A673 (cell line): Measurements from ENCODE around the gene NCKAP5. TPM values are rescaled to one million over a fixed set of nuclear protein-coding genes. Genes with fewer than 3 reads are reported as not detected.

Source experiments
- BruUV-seq: library from RNA; stranded (reverse); fragments of 400-500 nt; replicated peaks from 2 replicates; lab custom pipeline; 2021; lab: Mats Ljungman, UMichigan
- CTCF ChIA-PET: fragments of 300-600 bp; sonication (Branson Sonifier 250); formaldehyde crosslinking; loops from one replicate; lab custom pipeline; 2022; ENCODE audit warnings: antibody characterized with exemption; lab: Charles Lee
- POLR2A ChIA-PET: fragments of 300-600 bp; sonication (Branson Sonifier 250); formaldehyde crosslinking; loops from one replicate; lab custom pipeline; 2022; ENCODE audit warnings: antibody characterized with exemption; ENCODE audit not compliant: low non-redundant PET; lab: Charles Lee
- DNase-seq: peaks from one replicate; pipeline ENCODE4 v3.0.0-alpha.2; 2015; ENCODE audit warnings: low spot score
- H3K27ac ChIP-seq: fragments of 200-600 bp; sonication (generic); 2 replicates; pipeline ENCODE4 v1.5.1; 2016; ENCODE audit warnings: mixed run types, low read depth, mild to moderate bottlenecking, mixed read lengths, antibody characterized with exemption, low read length; ENCODE audit not compliant: poor library complexity, severe bottlenecking
- H3K27me3 ChIP-seq: fragments of 200-600 bp; sonication (generic); replicated peaks from 2 replicates; pipeline ENCODE4 v1.6.1; 2017; ENCODE audit warnings: mixed run types, low read depth, mild to moderate bottlenecking, mixed read lengths, antibody characterized with exemption, low read length; ENCODE audit not compliant: insufficient read depth, poor library complexity
- H3K36me3 ChIP-seq: fragments of 200-600 bp; sonication (generic); 2 replicates; pipeline ENCODE4 v1.6.1; 2016; ENCODE audit warnings: mixed run types, mild to moderate bottlenecking, mixed read lengths, antibody characterized with exemption, low read length; ENCODE audit not compliant: insufficient read depth, poor library complexity, severe bottlenecking
- H3K4me1 ChIP-seq: fragments of 200-600 bp; sonication (generic); 2 replicates; pipeline ENCODE4 v1.6.1; 2017; ENCODE audit warnings: mixed run types, mild to moderate bottlenecking, mixed read lengths, antibody characterized with exemption, low read length; ENCODE audit not compliant: insufficient read depth, poor library complexity, severe bottlenecking
- H3K4me3 ChIP-seq: fragments of 200-600 bp; sonication (generic); 2 replicates; pipeline ENCODE4 v1.5.1; 2016; ENCODE audit warnings: low read depth, mixed run types, mild to moderate bottlenecking, mixed read lengths, low read length; ENCODE audit not compliant: poor library complexity, severe bottlenecking
- H3K9me3 ChIP-seq: fragments of 200-600 bp; sonication (generic); 2 replicates; pipeline ENCODE4 v1.6.1; 2016; ENCODE audit warnings: mixed run types, low read depth, mild to moderate bottlenecking, mixed read lengths, antibody characterized with exemption, low read length; ENCODE audit not compliant: poor library complexity, severe bottlenecking
- CTCF ChIP-seq: fragments of 300-800, 200-600 bp; sonication (generic); conservative IDR thresholded peaks from 2 replicates; pipeline ENCODE4 v1.5.1; 2017; ENCODE audit warnings: low read depth, mild to moderate bottlenecking, antibody characterized with exemption, low read length, moderate library complexity, mixed read lengths
- EZH2 ChIP-seq: fragments of 200-600 bp; sonication (generic); IDR thresholded peaks from 2 replicates; pipeline ENCODE4 v1.6.1; 2017; ENCODE audit warnings: borderline replicate concordance, low read depth, mild to moderate bottlenecking, mixed read lengths, antibody characterized with exemption, low read length; ENCODE audit not compliant: poor library complexity, severe bottlenecking
- intact Hi-C: fragments of 100-400 bp; cut with micrococcal nuclease; formaldehyde crosslinking; loops from one replicate; pipeline ENCODE4 v1.10.0; 2022; ENCODE audit not compliant: unreplicated experiment
- total RNA-seq: library from RNA; stranded (reverse); gene quantifications from 2 replicates; pipeline ENCODE4 v1.2.3, GENCODE V29; 2021

The NCKAP5 gene
- total RNA-seq, 1 experiment from 2014 or later = 26.6 TPM

- intact Hi-C loops = no loop called here
- CTCF ChIA-PET = no interaction called here
- H3K27ac ChIP-seq = no peak overlapping the region
- no peaks in the 10 kb centered on the region for H3K9me3 ChIP-seq
- POLR2A ChIA-PET = no interaction called here
- TF ChIP-seq CTCF (no peak), EZH2 (no peak)
- H3K27me3 ChIP-seq = no peaks in the 10 kb centered on the region
- no peaks in the 10 kb centered on the region for H3K4me1 ChIP-seq
- no peak for DNase-seq
- peaks cover 17% of the 10 kb centered on the region for H3K36me3 ChIP-seq
- BruUV-seq = no TSS peak
- H3K4me3 ChIP-seq = no peak overlapping the region
These were observed 786.0 kb downstream of the NCKAP5 start for GRCh38 chr2:132782176-132782783.

GRCh38 chr2:132780651-132781050 lies 787.6 kb downstream of the NCKAP5 start:
- intact Hi-C loops = no loop called here
- Histone ChIP-seq H3K4me3 (no peak overlapping the region), H3K27me3 (no peaks in the 10 kb centered on the region), H3K36me3 (peaks cover 16% of the 10 kb centered on the region), H3K4me1 (no peaks in the 10 kb centered on the region), H3K9me3 (no peaks in the 10 kb centered on the region), H3K27ac (no peak overlapping the region)
- ChIA-PET POLR2A (no interaction called here), CTCF (no interaction called here)
- DNase-seq = no peak
- no TSS peak for BruUV-seq
- TF ChIP-seq CTCF (no peak), EZH2 (no peak)

DNA sequence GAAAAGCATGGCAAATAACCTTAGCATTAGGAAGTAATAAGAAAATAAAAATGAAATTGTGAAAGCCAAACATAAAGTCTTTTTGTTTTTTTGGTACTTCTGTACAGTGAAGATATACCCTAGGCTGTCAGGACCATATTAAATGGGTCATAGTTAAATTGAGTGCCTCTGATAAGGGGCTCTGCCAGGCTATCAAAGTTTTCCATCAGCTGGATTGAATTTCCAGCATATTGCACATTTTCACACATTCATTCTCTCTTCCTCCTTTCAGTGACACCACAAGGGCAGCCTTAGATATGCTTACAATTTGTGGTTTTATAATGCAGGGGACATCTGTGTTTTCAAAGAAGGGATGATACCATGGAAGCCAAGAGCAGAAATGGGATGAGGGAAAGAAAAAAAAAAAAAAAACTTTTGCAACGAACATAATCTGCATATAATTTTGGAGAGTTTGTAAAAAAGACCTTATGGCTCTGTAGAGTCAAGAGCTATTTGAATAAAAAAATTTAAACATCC lies 789.0 kb downstream of the NCKAP5 start:
- intact Hi-C loops = no loop called here
- H3K9me3 ChIP-seq = no peaks in the 10 kb centered on the region
- ChIA-PET POLR2A (no interaction called here), CTCF (no interaction called here)
- DNase-seq = no peak
- no peaks in the 10 kb centered on the region for H3K4me1 ChIP-seq
- H3K4me3 ChIP-seq = no peak overlapping the region
- no peaks in the 10 kb centered on the region for H3K27me3 ChIP-seq
- TF ChIP-seq EZH2 (no peak), CTCF (no peak)
- H3K36me3 ChIP-seq = peaks cover 5% of the 10 kb centered on the region
- BruUV-seq = no TSS peak
- no peak overlapping the region for H3K27ac ChIP-seq
